ENCODE measurements around the gene MED14. TPM values are rescaled to one million over a fixed set of nuclear protein-coding genes. Genes with fewer than 3 reads are reported as not detected.

The MED14 gene
- total RNA-seq, 4 donors from 2014 or later = 21.6 to 37.6 (median 28.9) TPM

- Histone ChIP-seq H3K4me1 (no peaks in the 10 kb centered on the region), H3K4me3 (no peak overlapping the region), H3K27ac (no peak overlapping the region), H3K27me3 (no peaks in the 10 kb centered on the region), H3K36me3 (peaks cover 0 to 90% (median 0%) of the 10 kb centered on the region in 3 donors), H3K9me3 (no peaks in the 10 kb centered on the region)
- DNase-seq = no peak
- intact Hi-C loops (cut with DNase I) = no loop called here
- 41 to 65% methylated on average over 6 of the region's 6 CpGs for WGBS, 2 donors
- TF ChIP-seq, protein P1, sequence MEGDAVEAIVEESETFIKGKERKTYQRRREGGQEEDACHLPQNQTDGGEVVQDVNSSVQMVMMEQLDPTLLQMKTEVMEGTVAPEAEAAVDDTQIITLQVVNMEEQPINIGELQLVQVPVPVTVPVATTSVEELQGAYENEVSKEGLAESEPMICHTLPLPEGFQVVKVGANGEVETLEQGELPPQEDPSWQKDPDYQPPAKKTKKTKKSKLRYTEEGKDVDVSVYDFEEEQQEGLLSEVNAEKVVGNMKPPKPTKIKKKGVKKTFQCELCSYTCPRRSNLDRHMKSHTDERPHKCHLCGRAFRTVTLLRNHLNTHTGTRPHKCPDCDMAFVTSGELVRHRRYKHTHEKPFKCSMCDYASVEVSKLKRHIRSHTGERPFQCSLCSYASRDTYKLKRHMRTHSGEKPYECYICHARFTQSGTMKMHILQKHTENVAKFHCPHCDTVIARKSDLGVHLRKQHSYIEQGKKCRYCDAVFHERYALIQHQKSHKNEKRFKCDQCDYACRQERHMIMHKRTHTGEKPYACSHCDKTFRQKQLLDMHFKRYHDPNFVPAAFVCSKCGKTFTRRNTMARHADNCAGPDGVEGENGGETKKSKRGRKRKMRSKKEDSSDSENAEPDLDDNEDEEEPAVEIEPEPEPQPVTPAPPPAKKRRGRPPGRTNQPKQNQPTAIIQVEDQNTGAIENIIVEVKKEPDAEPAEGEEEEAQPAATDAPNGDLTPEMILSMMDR (IDR thresholded peaks at IDR 0.05) = no peak
- no peak for TF ChIP-seq POLR2A (IDR thresholded peaks at IDR 0.05)
Measured at GRCh38 chrX:40671126-40671525, 64.2 kb downstream of the MED14 start.

DNA sequence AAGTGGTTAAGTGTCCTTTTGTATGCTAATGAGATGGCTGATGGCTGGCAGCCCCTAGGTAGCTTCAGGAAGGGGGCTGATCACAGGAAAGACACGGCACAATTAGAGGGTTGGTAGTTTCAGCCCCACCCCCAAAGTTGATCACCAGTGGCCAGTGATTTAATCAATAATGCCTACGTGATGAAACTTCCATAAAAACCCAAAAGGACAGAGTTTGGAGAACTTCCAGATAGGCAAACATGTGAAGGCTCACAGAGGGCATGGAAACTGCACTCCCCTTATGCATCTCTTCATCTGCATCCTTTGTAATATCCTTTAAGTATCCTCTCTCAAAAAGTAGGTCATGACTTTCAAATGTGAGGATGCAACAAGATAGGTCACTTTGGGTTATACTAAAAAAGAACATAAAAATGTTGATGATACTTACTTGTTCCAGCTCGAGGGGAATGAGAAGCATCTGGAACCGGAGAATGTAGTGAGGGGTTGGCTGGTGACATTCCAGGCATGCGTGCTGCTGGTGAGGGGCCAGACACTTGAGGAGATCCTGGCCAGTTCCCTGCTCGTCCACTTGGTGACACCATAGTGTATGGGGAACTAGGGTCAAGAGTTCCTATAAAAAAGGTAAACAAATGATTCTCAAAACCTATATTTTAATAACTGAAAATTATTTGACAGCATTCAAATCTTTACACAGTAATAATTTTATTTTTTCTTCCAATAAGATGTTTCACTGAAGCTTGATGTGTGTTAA lies 71.3 kb downstream of the MED14 start:
- WGBS, 2 donors = 62 to 66% methylated on average over 6 of the region's 6 CpGs
- Histone ChIP-seq H3K4me3 (no peak overlapping the region), H3K9me3 (no peaks in the 10 kb centered on the region), H3K27ac (no peak overlapping the region), H3K36me3 (peaks cover 0 to 84% (median 0%) of the 10 kb centered on the region in 3 donors), H3K4me1 (no peaks in the 10 kb centered on the region), H3K27me3 (no peaks in the 10 kb centered on the region)
- no peak for TF ChIP-seq POLR2A (IDR thresholded peaks at IDR 0.05)
- TF ChIP-seq, protein P1 (IDR thresholded peaks at IDR 0.05) = no peak
- intact Hi-C loops (cut with DNase I) = no loop called here
- DNase-seq = no peak

GRCh38 chrX:40663078-40663740 lies 72.1 kb downstream of the MED14 start:
- Histone ChIP-seq H3K4me3 (no peak overlapping the region), H3K27me3 (no peaks in the 10 kb centered on the region), H3K36me3 (peaks cover 0 to 84% (median 0%) of the 10 kb centered on the region in 3 donors), H3K27ac (no peak overlapping the region), H3K4me1 (no peaks in the 10 kb centered on the region), H3K9me3 (no peaks in the 10 kb centered on the region)
- 93 to 96% methylated on average over 3 of the region's 3 CpGs for WGBS, 2 donors
- no peak for DNase-seq
- no peak for TF ChIP-seq POLR2A (IDR thresholded peaks at IDR 0.05)
- TF ChIP-seq, protein P1 (IDR thresholded peaks at IDR 0.05) = no peak
- intact Hi-C loops (cut with DNase I) = no loop called here

- H3K9me3 ChIP-seq = no peaks in the 10 kb centered on the region
- TF ChIP-seq, protein P1 (IDR thresholded peaks at IDR 0.05) = no peak
- TF ChIP-seq POLR2A (IDR thresholded peaks at IDR 0.05) = no peak
- H3K4me1 ChIP-seq = no peaks in the 10 kb centered on the region
- intact Hi-C loops (cut with DNase I) = no loop called here
- 75 to 88% methylated on average over 2 of the region's 2 CpGs for WGBS, 2 donors
- DNase-seq = no peak
- no peak overlapping the region for H3K27ac ChIP-seq
- no peak overlapping the region for H3K4me3 ChIP-seq
- H3K27me3 ChIP-seq = no peaks in the 10 kb centered on the region
- peaks cover 0 to 83% (median 0%) of the 10 kb centered on the region in 3 donors for H3K36me3 ChIP-seq
Measured at GRCh38 chrX:40661489-40661888, 73.9 kb downstream of the MED14 start.

DNA sequence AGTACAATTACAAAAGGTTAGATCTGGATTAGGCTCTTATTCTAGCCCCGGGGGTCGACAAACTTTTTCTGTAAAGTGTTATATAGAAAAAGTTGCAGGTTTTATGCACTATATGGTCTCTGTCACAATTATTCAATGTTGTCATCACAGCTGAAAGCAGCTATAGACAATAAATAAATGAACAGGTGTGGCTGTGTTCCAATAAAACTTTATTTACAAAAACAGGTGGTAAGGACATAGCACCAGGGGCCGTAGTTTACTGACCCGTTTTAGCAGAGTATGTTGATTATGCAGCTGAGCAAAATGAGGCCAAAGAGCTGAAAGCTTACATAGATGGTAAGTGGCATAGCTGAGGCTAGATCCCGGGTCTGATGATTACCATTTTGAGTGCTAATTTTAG lies 75.0 kb downstream of the MED14 start:
- Histone ChIP-seq H3K4me3 (no peak overlapping the region), H3K27me3 (no peaks in the 10 kb centered on the region), H3K4me1 (no peaks in the 10 kb centered on the region), H3K36me3 (peaks cover 0 to 78% (median 0%) of the 10 kb centered on the region in 3 donors), H3K27ac (no peak overlapping the region), H3K9me3 (no peaks in the 10 kb centered on the region)
- DNase-seq = no peak
- intact Hi-C loops (cut with DNase I) = no loop called here
- WGBS, 2 donors = 88 to 93% methylated on average over 5 of the region's 5 CpGs
- TF ChIP-seq POLR2A (IDR thresholded peaks at IDR 0.05) = no peak
- TF ChIP-seq, protein P1 (IDR thresholded peaks at IDR 0.05) = no peak

Measured in esophagus squamous epithelium (tissue), 5 donors.